GM19043 (cell line): ENCODE data around the gene YJEFN3.

Experiments
- ATAC-seq: cut with Tn5 transposase; IDR thresholded peaks from one replicate; pipeline ENCODE4 v1.9.1; 2021; ENCODE audit warnings: low read depth; ENCODE audit not compliant: unreplicated experiment

Gene YJEFN3

GRCh38 chr19:19575411-19575810 is 46.7 kb downstream of the YJEFN3 start:
- ATAC-seq, result no peak

GRCh38 chr19:19578252-19578651 is 49.5 kb downstream of the YJEFN3 start:
- no peak for ATAC-seq

- no peak for ATAC-seq
These were observed 51.0 kb downstream of the YJEFN3 start for GRCh38 chr19:19579533-19580361.

GRCh38 chr19:19580418-19580817 is 51.7 kb downstream of the YJEFN3 start:
- ATAC-seq, result no peak

GRCh38 chr19:19581391-19581790 is 52.7 kb downstream of the YJEFN3 start:
- no peak for ATAC-seq

GRCh38 chr19:19582471-19582870 is 53.8 kb downstream of the YJEFN3 start:
- ATAC-seq, result no peak

- ATAC-seq, result no peak
These were observed 55.6 kb downstream of the YJEFN3 start for GRCh38 chr19:19584356-19584755.
